GM19324 (cell line): ENCODE results near the gene HPSE.

Experiments
- ATAC-seq: cut with Tn5 transposase; IDR thresholded peaks from one replicate; pipeline ENCODE4 v1.9.1; 2021; ENCODE audit warnings: mild to moderate bottlenecking, moderate library complexity; ENCODE audit not compliant: unreplicated experiment, low FRiP score

Gene HPSE

GRCh38 chr4:83334425-83335241, at the start of gene HPSE:
TSS of gene HPSE (minus strand) at chr4:83334848. CDS start at chr4:83334782, 66 bp downstream.
- peak; percentile 82 for ATAC-seq

- no peak for ATAC-seq
Observed at GRCh38 chr4:83382850-83383249, 48.2 kb upstream of the HPSE start.

GRCh38 chr4:83381173-83381572, 46.5 kb upstream of the HPSE start:
- no peak for ATAC-seq

- no peak for ATAC-seq
Observed at GRCh38 chr4:83378419-83378818, 43.8 kb upstream of the HPSE start.

GRCh38 chr4:83372931-83373330, 38.3 kb upstream of the HPSE start:
- no peak for ATAC-seq

GRCh38 chr4:83371936-83372335, 37.3 kb upstream of the HPSE start:
- no peak for ATAC-seq

- ATAC-seq: no peak
Observed at GRCh38 chr4:83371235-83371634, 36.6 kb upstream of the HPSE start.

GRCh38 chr4:83370640-83370906, 35.9 kb upstream of the HPSE start:
- ATAC-seq: no peak

GRCh38 chr4:83369831-83370639, 35.4 kb upstream of the HPSE start:
- ATAC-seq: no peak

- no peak for ATAC-seq
Observed at GRCh38 chr4:83364312-83364711, 29.7 kb upstream of the HPSE start.

GRCh38 chr4:83362492-83363329, 28.1 kb upstream of the HPSE start:
- ATAC-seq: no peak

- no peak for ATAC-seq
Observed at GRCh38 chr4:83361416-83362103, 26.9 kb upstream of the HPSE start.

- no peak for ATAC-seq
Observed at GRCh38 chr4:83360018-83360417, 25.4 kb upstream of the HPSE start.

- no peak for ATAC-seq
Observed at GRCh38 chr4:83358410-83358809, 23.8 kb upstream of the HPSE start.

- ATAC-seq: no peak
Observed at GRCh38 chr4:83356899-83357661, 22.4 kb upstream of the HPSE start.

GRCh38 chr4:83353516-83353915, 18.9 kb upstream of the HPSE start:
- ATAC-seq: no peak

- no peak for ATAC-seq
Observed at GRCh38 chr4:83348074-83348473, 13.4 kb upstream of the HPSE start.

- no peak for ATAC-seq
Observed at GRCh38 chr4:83342476-83342875, 7.8 kb upstream of the HPSE start.

GRCh38 chr4:83340692-83341343, 6.2 kb upstream of the HPSE start:
- ATAC-seq: no peak
